Measurements from ENCODE around the gene HOOK1. TPM values are rescaled to one million over a fixed set of nuclear protein-coding genes. Genes with fewer than 3 reads are reported as not detected.
"Not testable (repeated sequence)": the region's sequence is repeated elsewhere in the genome, so short reads cannot be mapped to it uniquely, and the experiment has no call there.

The HOOK1 gene
- total and polyA plus RNA-seq, 2 experiments from 2014 or later, result 27.4 to 27.6 TPM

GRCh38 chr1:59919746-59920145, 105.0 kb downstream of the HOOK1 start (continued):
- TF ChIP-seq REST (IDR thresholded peaks at IDR 0.05; ENCODE audit: unreplicated experiment) (no peak), STAT1 (IDR thresholded peaks at IDR 0.05; ENCODE audit: unreplicated experiment) (no peak), NANOG (IDR thresholded peaks at IDR 0.05; ENCODE audit: borderline replicate concordance) (no peak)

- H3K9me3 Mint-ChIP-seq; H4K20me1 ChIP-seq (replicated peaks; ENCODE audit: insufficient read depth): not testable (repeated sequence)
These were observed 106.6 kb downstream of the HOOK1 start for GRCh38 chr1:59921258-59921899.

DNA sequence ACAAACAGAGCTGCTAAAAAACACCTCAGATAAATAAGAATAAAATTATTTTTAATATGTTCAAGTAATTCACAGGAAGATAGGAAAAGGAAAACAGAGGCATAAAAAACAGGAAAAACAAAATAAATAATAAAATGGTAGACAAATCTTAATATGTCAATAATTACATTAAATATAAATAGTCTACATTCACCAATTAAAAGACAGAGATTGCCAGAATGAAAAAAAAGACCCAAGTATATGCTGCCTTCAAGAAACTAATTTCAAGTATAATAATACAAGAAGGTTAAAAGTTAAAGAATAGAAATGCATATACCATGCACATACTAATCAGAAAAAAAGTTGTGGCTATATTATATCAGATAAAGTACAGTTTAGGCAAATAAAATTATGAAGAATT, 109.9 kb downstream of the HOOK1 start:
- no peak for ATAC-seq
- H3K9me3 Mint-ChIP-seq, result 0 out of 3 replicates have a peak, but pooled peaks cover 3% of the 10 kb centered on the region
- peaks cover 10% of the 10 kb centered on the region for H3K4me1 Mint-ChIP-seq
- Histone ChIP-seq H3K27ac (ENCODE audit: low read depth) (no peak overlapping the region), H4K20me1 (replicated peaks; ENCODE audit: insufficient read depth) (no peaks in the 10 kb centered on the region), H3K79me2 (replicated peaks; ENCODE audit: insufficient read depth) (no peaks in the 10 kb centered on the region), H3F3A (replicated peaks; ENCODE audit: low read depth) (no peaks in the 10 kb centered on the region), H3K27me3 (ENCODE audit: insufficient read depth) (peaks cover 25% of the 10 kb centered on the region), H2AFZ (no peak overlapping the region), H3K9me2 (ENCODE audit: insufficient read depth) (no peaks in the 10 kb centered on the region), H3K4me3 (no peak overlapping the region), H3K4me2 (no peak overlapping the region), H3K36me3 (ENCODE audit: insufficient read depth) (no peaks in the 10 kb centered on the region), H3K4me1 (ENCODE audit: insufficient read depth) (peaks cover 6% of the 10 kb centered on the region; the same call in 1 of the 2 replicates)
- no peak overlapping the region for H3K27ac Mint-ChIP-seq
- H3K36me3 Mint-ChIP-seq (ENCODE audit: low read depth), result no peaks in the 10 kb centered on the region
- DNase-seq (ENCODE audit: low spot score), result no peak
- peaks cover 11% of the 10 kb centered on the region for H3K27me3 Mint-ChIP-seq (ENCODE audit: insufficient read depth, low read depth, poor library complexity)
- no peak overlapping the region for H3K4me3 Mint-ChIP-seq
- no peak for TF ChIP-seq JUNB (IDR thresholded peaks at IDR 0.05; ENCODE audit: unreplicated experiment)

More at GRCh38 chr1:59921258-59921899, 106.6 kb downstream of the HOOK1 start:
- H3K4me3 Mint-ChIP-seq; H3K4me1 Mint-ChIP-seq; ATAC-seq; H3F3A ChIP-seq (replicated peaks; ENCODE audit: low read depth); H3K27ac Mint-ChIP-seq; H3K4me1 ChIP-seq (ENCODE audit: insufficient read depth); DNase-seq (ENCODE audit: low spot score); H3K36me3 Mint-ChIP-seq (ENCODE audit: low read depth); H3K27ac ChIP-seq (ENCODE audit: low read depth); H3K4me2 ChIP-seq; H3K27me3 Mint-ChIP-seq (ENCODE audit: insufficient read depth, low read depth, poor library complexity); H3K79me2 ChIP-seq (replicated peaks; ENCODE audit: insufficient read depth); H3K4me3 ChIP-seq; H3K9me2 ChIP-seq (ENCODE audit: insufficient read depth); H2AFZ ChIP-seq; H3K36me3 ChIP-seq (ENCODE audit: insufficient read depth): not testable (repeated sequence)
- peaks cover 12% of the 10 kb centered on the region for H3K27me3 ChIP-seq (ENCODE audit: insufficient read depth)

Other genes with a start within 250 kb of the HOOK1 start
- 1.5 and 2.3 TPM in 2 replicates for gene CYP2J2, start 111.8 kb downstream of the HOOK1 start, total RNA-seq (2014; rRNA removed; shearing (Covaris generic))
- gene CYP2J2, start 111.8 kb downstream of the HOOK1 start, polyA plus RNA-seq (2016; fragmentation: Nextera tagmentation; extraction: Ambion mirVana), result 1.1 and 1.4 TPM in 2 replicates

Measured in GM23338 (cell line).